Sigmoid colon (tissue), 4 donors: ENCODE results near the gene FUT6.

Source experiments
- CTCF ChIP-seq, 4 experiments: fragments of 450-650 bp in 3 of 4; fragments of 200-600 bp in 1 of 4; IDR thresholded peaks; one replicate each; pipeline ENCODE4 v1.5.1; 2016 to 2019; ENCODE audit warnings: antibody characterized with exemption in 4 of 4, mild to moderate bottlenecking in 3 of 4, moderate library complexity in 2 of 4
- EP300 ChIP-seq, 4 donors: sonication (generic); formaldehyde crosslinking; IDR thresholded peaks; one replicate each; pipeline ENCODE4 v1.6.1; 2017; ENCODE audit warnings: antibody characterized with exemption in 4 of 4
- POLR2AphosphoS5 ChIP-seq, 4 donors: sonication (generic); formaldehyde crosslinking; IDR thresholded peaks; one replicate each; pipeline ENCODE4 v1.6.1; 2017; ENCODE audit warnings: antibody characterized with exemption in 4 of 4

GRCh38 chr19:5823579-5824281, 15.8 kb downstream of the FUT6 start:
- TF ChIP-seq POLR2AphosphoS5 (IDR thresholded peaks at IDR 0.05): no peak
- TF ChIP-seq EP300 (IDR thresholded peaks at IDR 0.05): no peak
- no peak for TF ChIP-seq CTCF (IDR thresholded peaks at IDR 0.05)
